HepG2 (cell line): ENCODE results near the gene SAP130. TPM values are rescaled to one million over a fixed set of nuclear protein-coding genes. Genes with fewer than 3 reads are reported as not detected.

ENCODE experiments used
- ATAC-seq: fragments of 200-7000 bp; cut with Tn5 transposase; 3 replicates; pipeline ENCODE4 v1.9.1; 2020; ENCODE audit warnings: mild to moderate bottlenecking, moderate library complexity
- BruUV-seq: library from RNA; stranded (reverse); fragments of 400-500 nt; replicated peaks from 2 replicates; lab custom pipeline; 2021; lab: Mats Ljungman, UMichigan
- CTCF ChIA-PET: fragments of 300-600 bp; formaldehyde crosslinking; extraction: SDS; loops from one replicate; lab custom pipeline; 2021; ENCODE audit warnings: low total read pairs, inconsistent platforms, low intra/inter-chr PET ratio; lab: Yijun Ruan, JAX
- POLR2A ChIA-PET: fragments of 350-600 bp; sonication (Branson Sonifier 250); formaldehyde crosslinking; loops from one replicate; lab custom pipeline; 2020; ENCODE audit warnings: antibody characterized with exemption, inconsistent platforms; lab: Yijun Ruan, JAX
- DNase-seq: peaks from one replicate; pipeline ENCODE4 v3.0.0-alpha.2; 2015; ENCODE audit warnings: low spot score
- FAIRE-seq: peaks from 3 replicates; lab custom pipeline; 2011; peaks lifted over from hg19 to GRCh38; lab: Jason Lieb, UNC
- H2AFZ ChIP-seq: one replicate; pipeline ENCODE4 v1.6.1; 2011; ENCODE audit warnings: low read length, inconsistent platforms
- H3K27ac ChIP-seq: fragments of 300-600 bp; 3 replicates; pipeline ENCODE4 v1.8.0; 2011; ENCODE audit warnings: mixed run types, mild to moderate bottlenecking, mixed read lengths, low read length, inconsistent platforms; ENCODE audit not compliant: insufficient read depth; ENCODE audit errors: extremely low read length
- H3K27me3 ChIP-seq, 2 experiments: fragments of 200-600 bp in 1 of 2; 2 replicates in 1 of 2; 3 replicates in 1 of 2; pipeline versions ENCODE4 v1.6.0 to v1.8.0; 2011; ENCODE audit warnings: low read length in 2 of 2, mild to moderate bottlenecking in 2 of 2, moderate library complexity in 2 of 2, inconsistent platforms in 1 of 2; ENCODE audit not compliant: insufficient read depth in 2 of 2, control insufficient read depth in 1 of 2
- H3K36me3 ChIP-seq, 2 experiments: fragments of 200-600 bp in 1 of 2; replicated peaks in 1 of 2; 2 replicates in 1 of 2; 3 replicates in 1 of 2; pipeline versions ENCODE4 v1.5.1 to v1.8.0; 2011; ENCODE audit warnings: low read length in 2 of 2, inconsistent platforms in 1 of 2; ENCODE audit not compliant: insufficient read depth in 2 of 2, control insufficient read depth in 1 of 2
- H3K4me1 ChIP-seq: 2 replicates; pipeline ENCODE4 v1.5.1; 2012; ENCODE audit warnings: low read length, inconsistent platforms; ENCODE audit not compliant: insufficient read depth
- H3K4me2 ChIP-seq: 2 replicates; pipeline ENCODE4 v1.6.0; 2011; ENCODE audit warnings: low read depth, low read length, inconsistent platforms
- H3K4me3 ChIP-seq, 3 experiments: fragments of 200-600 bp in 1 of 3; sonication (generic), shearing (Covaris generic) in 1 of 3; replicated peaks in 1 of 3; 2 replicates each; pipeline ENCODE4 v1.5.1; 2011 to 2016; ENCODE audit warnings: low read length in 3 of 3, inconsistent platforms in 2 of 3, low read depth in 2 of 3, mild to moderate bottlenecking in 2 of 3, control low read depth in 1 of 3, mixed read lengths in 1 of 3; ENCODE audit not compliant: insufficient read depth in 1 of 3
- H3K79me2 ChIP-seq: one replicate; pipeline ENCODE4 v1.6.1; 2011; ENCODE audit warnings: low read length, inconsistent platforms; ENCODE audit not compliant: insufficient read depth
- H3K9ac ChIP-seq: 2 replicates; pipeline ENCODE4 v1.6.0; 2011; ENCODE audit warnings: mild to moderate bottlenecking, low read depth, low read length, inconsistent platforms; ENCODE audit not compliant: insufficient read depth
- H3K9me3 ChIP-seq: 2 replicates; pipeline ENCODE4 v1.5.1; 2012; ENCODE audit warnings: mild to moderate bottlenecking, low read length
- H4K20me1 ChIP-seq: 2 replicates; pipeline ENCODE4 v1.6.0; 2011; ENCODE audit warnings: inconsistent platforms, mild to moderate bottlenecking, low read length, moderate library complexity; ENCODE audit not compliant: insufficient read depth
- DMAP1 ChIP-seq: IDR thresholded peaks from 2 replicates; pipeline ENCODE4 v1.6.1; 2016
- HMG20B ChIP-seq: conservative IDR thresholded peaks from 2 replicates; pipeline ENCODE4 v1.6.1; 2016; ENCODE audit warnings: missing genetic modification reagents, missing compliant biosample characterization
- ISL2 ChIP-seq: sonication (generic); formaldehyde crosslinking; IDR thresholded peaks from 2 replicates; pipeline ENCODE4 v1.5.0; 2020; ENCODE audit warnings: missing genetic modification reagents
- KDM1A ChIP-seq: IDR thresholded peaks from 2 replicates; pipeline ENCODE4 v1.6.1; 2016; ENCODE audit warnings: missing compliant biosample characterization
- PHB2 ChIP-seq: fragments of 450-650 bp; IDR thresholded peaks from 2 replicates; pipeline ENCODE4 v1.6.1; 2018; ENCODE audit not compliant: partially characterized antibody
- REL ChIP-seq: sonication (generic); formaldehyde crosslinking; conservative IDR thresholded peaks from 2 replicates; pipeline ENCODE4 v1.8.0; 2022; ENCODE audit warnings: mild to moderate bottlenecking, missing genetic modification reagents, moderate library complexity
- RFXANK ChIP-seq: IDR thresholded peaks from 2 replicates; pipeline ENCODE4 v1.6.1; 2016
- TARDBP ChIP-seq: sonication (generic); formaldehyde crosslinking; IDR thresholded peaks from 2 replicates; pipeline ENCODE4 v1.8.0; 2022; ENCODE audit warnings: mild to moderate bottlenecking, missing genetic modification reagents
- XRCC5 ChIP-seq: fragments of 200-400 bp; formaldehyde crosslinking; optimal IDR thresholded peaks from 2 replicates; pipeline ENCODE3; 2017; ENCODE audit warnings: mild to moderate bottlenecking, low read length
- ZFP36L1 ChIP-seq: sonication (generic); formaldehyde crosslinking; IDR thresholded peaks from 2 replicates; pipeline ENCODE4 v1.8.0; 2022; ENCODE audit warnings: mild to moderate bottlenecking, missing genetic modification reagents, moderate library complexity
- ZNF644 ChIP-seq: IDR thresholded peaks from 2 replicates; pipeline ENCODE4 v1.6.1; 2016; ENCODE audit warnings: low read depth
- ZNF674 ChIP-seq: sonication (generic); formaldehyde crosslinking; IDR thresholded peaks from 2 replicates; pipeline ENCODE4 v1.5.0; 2020; ENCODE audit warnings: low read depth, mild to moderate bottlenecking, missing genetic modification reagents
- WGBS: methylation state at CpG from one replicate; pipeline ENCODE4 v1.1.6; 2017; ENCODE audit warnings: low lambda C conversion rate; 5-methylcytosine and 5-hydroxymethylcytosine counted together
- in situ Hi-C: cut with HindIII; loops from 2 replicates; pipeline ENCODE4 v1.10.0; 2017; ENCODE audit warnings: low pct_unique_long_range_greater_than_20kb; ENCODE audit not compliant: extremely low pct_ligation_motif_present
- intact Hi-C: fragments of 100-400 bp; cut with micrococcal nuclease; formaldehyde crosslinking; loops from one replicate; pipeline ENCODE4 v1.10.0; 2022; ENCODE audit not compliant: unreplicated experiment
- polyA plus RNA-seq, 8 experiments: library from polyadenylated mRNA; depleted of rRNA in 3 of 8; stranded (reverse) in 7 of 8; unstranded in 1 of 8; fragments of >200 nt; fragmentation: Illumina TruSeq in 4 of 8; extraction: Trizol in 4 of 8; gene quantifications; 2 replicates each; pipeline versions ENCODE4 v1.2.1 to v1.2.3, GENCODE V29; 2011 to 2016; ENCODE audit warnings: low read depth in 4 of 8, missing spikeins in 1 of 8, mixed read lengths in 1 of 8; ENCODE audit not compliant: insufficient read depth in 1 of 8
- total RNA-seq, 5 experiments: library from RNA; depleted of rRNA; stranded (reverse); fragments of >200 nt; fragmentation: Illumina TruSeq; extraction: Trizol; gene quantifications; 2 replicates each; pipeline ENCODE4 v1.2.3, GENCODE V29; 2016; ENCODE audit warnings: low read depth in 1 of 5
- TF ChIP-seq, protein P1 (sequence below), 2 experiments: IDR thresholded peaks; 2 replicates each; pipeline ENCODE4 v1.6.1; 2011 to 2012; ENCODE audit warnings: low read length in 2 of 2, borderline replicate concordance in 1 of 2, low read depth in 1 of 2, mild to moderate bottlenecking in 1 of 2, moderate library complexity in 1 of 2
- TF ChIP-seq, protein P2 (sequence below): sonication (generic); formaldehyde crosslinking; IDR thresholded peaks from 2 replicates; pipeline ENCODE4 v1.5.0; 2020; ENCODE audit warnings: mild to moderate bottlenecking, missing genetic modification reagents
- TF ChIP-seq, protein P3 (sequence below): sonication (generic); formaldehyde crosslinking; IDR thresholded peaks from 2 replicates; pipeline ENCODE4 v1.4.0; 2020; ENCODE audit warnings: missing genetic modification reagents

The SAP130 gene
- total and polyA plus RNA-seq, 2 of the 13 experiments (the other 11 are each of a cell fraction or from before 2014, with no cell fraction given): 11.1 to 18.6 TPM

DNA sequence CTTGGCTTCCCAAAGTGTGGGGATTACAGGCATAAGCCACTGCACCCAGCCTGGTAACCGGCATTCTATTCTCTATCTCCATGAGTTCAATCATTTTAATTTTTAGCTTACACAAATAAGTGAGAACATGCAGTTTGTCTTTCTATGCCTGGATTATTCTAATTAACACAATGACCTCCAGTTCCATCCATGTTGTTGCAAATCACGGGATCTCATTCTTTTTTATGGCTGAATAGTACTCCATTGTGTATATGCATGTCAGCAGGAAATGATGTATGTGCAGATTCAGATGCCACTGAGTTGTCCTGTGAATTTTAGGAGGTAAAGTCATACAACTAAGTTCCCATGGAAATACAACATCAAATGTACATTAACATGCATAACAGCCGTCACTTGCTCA is 117.4 kb downstream of the SAP130 start:
- intact Hi-C loops: no loop called here
- no peak for FAIRE-seq
- Histone ChIP-seq H3K4me2 (no peak overlapping the region), H4K20me1 (no peaks in the 10 kb centered on the region), H3K36me3 (no peaks in the 10 kb centered on the region), H3K79me2 (no peaks in the 10 kb centered on the region), H3K9ac (no peak overlapping the region), H3K4me3 (no peak overlapping the region), H2AFZ (no peak overlapping the region), H3K27ac (no peak overlapping the region), H3K9me3 (no peaks in the 10 kb centered on the region), H3K27me3 (peaks cover 0 to 11% of the 10 kb centered on the region in 2 experiments; a peak in 4 of 5 replicates), H3K4me1 (peaks cover 24% of the 10 kb centered on the region)
- no peak for TF ChIP-seq DMAP1 (CRISPR knock-in tag)
- TF ChIP-seq REL: no peak
- no peak for TF ChIP-seq ZFP36L1 (CRISPR knock-in tag)
- TF ChIP-seq, protein P1, sequence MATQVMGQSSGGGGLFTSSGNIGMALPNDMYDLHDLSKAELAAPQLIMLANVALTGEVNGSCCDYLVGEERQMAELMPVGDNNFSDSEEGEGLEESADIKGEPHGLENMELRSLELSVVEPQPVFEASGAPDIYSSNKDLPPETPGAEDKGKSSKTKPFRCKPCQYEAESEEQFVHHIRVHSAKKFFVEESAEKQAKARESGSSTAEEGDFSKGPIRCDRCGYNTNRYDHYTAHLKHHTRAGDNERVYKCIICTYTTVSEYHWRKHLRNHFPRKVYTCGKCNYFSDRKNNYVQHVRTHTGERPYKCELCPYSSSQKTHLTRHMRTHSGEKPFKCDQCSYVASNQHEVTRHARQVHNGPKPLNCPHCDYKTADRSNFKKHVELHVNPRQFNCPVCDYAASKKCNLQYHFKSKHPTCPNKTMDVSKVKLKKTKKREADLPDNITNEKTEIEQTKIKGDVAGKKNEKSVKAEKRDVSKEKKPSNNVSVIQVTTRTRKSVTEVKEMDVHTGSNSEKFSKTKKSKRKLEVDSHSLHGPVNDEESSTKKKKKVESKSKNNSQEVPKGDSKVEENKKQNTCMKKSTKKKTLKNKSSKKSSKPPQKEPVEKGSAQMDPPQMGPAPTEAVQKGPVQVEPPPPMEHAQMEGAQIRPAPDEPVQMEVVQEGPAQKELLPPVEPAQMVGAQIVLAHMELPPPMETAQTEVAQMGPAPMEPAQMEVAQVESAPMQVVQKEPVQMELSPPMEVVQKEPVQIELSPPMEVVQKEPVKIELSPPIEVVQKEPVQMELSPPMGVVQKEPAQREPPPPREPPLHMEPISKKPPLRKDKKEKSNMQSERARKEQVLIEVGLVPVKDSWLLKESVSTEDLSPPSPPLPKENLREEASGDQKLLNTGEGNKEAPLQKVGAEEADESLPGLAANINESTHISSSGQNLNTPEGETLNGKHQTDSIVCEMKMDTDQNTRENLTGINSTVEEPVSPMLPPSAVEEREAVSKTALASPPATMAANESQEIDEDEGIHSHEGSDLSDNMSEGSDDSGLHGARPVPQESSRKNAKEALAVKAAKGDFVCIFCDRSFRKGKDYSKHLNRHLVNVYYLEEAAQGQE (IDR thresholded peaks at IDR 0.05; ENCODE audit: borderline replicate concordance in 1 of 2, low read depth in 1 of 2, low read length in 2 of 2): no peak
- TF ChIP-seq, protein P2, sequence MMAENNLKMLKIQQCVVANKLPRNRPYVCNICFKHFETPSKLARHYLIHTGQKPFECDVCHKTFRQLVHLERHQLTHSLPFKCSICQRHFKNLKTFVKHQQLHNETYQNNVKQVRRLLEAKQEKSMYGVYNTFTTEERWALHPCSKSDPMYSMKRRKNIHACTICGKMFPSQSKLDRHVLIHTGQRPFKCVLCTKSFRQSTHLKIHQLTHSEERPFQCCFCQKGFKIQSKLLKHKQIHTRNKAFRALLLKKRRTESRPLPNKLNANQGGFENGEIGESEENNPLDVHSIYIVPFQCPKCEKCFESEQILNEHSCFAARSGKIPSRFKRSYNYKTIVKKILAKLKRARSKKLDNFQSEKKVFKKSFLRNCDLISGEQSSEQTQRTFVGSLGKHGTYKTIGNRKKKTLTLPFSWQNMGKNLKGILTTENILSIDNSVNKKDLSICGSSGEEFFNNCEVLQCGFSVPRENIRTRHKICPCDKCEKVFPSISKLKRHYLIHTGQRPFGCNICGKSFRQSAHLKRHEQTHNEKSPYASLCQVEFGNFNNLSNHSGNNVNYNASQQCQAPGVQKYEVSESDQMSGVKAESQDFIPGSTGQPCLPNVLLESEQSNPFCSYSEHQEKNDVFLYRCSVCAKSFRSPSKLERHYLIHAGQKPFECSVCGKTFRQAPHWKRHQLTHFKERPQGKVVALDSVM: no peak
- no peak for TF ChIP-seq RFXANK (CRISPR knock-in tag)
- TF ChIP-seq, protein P3, sequence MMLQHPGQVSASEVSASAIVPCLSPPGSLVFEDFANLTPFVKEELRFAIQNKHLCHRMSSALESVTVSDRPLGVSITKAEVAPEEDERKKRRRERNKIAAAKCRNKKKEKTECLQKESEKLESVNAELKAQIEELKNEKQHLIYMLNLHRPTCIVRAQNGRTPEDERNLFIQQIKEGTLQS (CRISPR knock-in tag): no peak
- TF ChIP-seq PHB2: no peak
- no peak for TF ChIP-seq KDM1A (CRISPR knock-in tag)
- no peak for TF ChIP-seq ISL2 (CRISPR knock-in tag)
- TF ChIP-seq ZNF644 (CRISPR knock-in tag): no peak
- TF ChIP-seq TARDBP (CRISPR knock-in tag): no peak
- TF ChIP-seq XRCC5: no peak
- TF ChIP-seq HMG20B: no peak
- no peak for TF ChIP-seq ZNF674 (CRISPR knock-in tag)
- WGBS: 72% methylated on average over 3 of the region's 3 CpGs
- no peak for ATAC-seq
- DNase-seq: no peak
- in situ Hi-C loops: no loop called here
- POLR2A ChIA-PET: no interaction called here
- no TSS peak for BruUV-seq
- CTCF ChIA-PET: no interaction called here
